K562 (cell line): Measurements from ENCODE around the gene TTC16. TPM values are rescaled to one million over a fixed set of nuclear protein-coding genes. Genes with fewer than 3 reads are reported as not detected.

ENCODE experiments used
- MCM2 ChIP-seq: fragments of 450-650 bp; IDR thresholded peaks from 2 replicates; pipeline ENCODE4 v1.6.1; 2017; ENCODE audit warnings: low read depth, mild to moderate bottlenecking
- NFYB ChIP-seq: IDR thresholded peaks from 2 replicates; pipeline ENCODE4 v1.6.1; 2011; ENCODE audit warnings: mild to moderate bottlenecking, moderate library complexity; ENCODE audit not compliant: insufficient read length; ENCODE audit errors: extremely low read depth
- ZBTB1 ChIP-seq: sonication (generic); formaldehyde crosslinking; IDR thresholded peaks from 2 replicates; pipeline ENCODE4 v1.8.1; 2023; ENCODE audit warnings: missing genetic modification reagents, low read depth, mild to moderate bottlenecking, borderline replicate concordance
- ZNF3 ChIP-seq: fragments of 250-450 bp; sonication (Bioruptor Pico); IDR thresholded peaks from 2 replicates; pipeline ENCODE4 v1.5.0; 2021; ENCODE audit warnings: mild to moderate bottlenecking, moderate library complexity
- ZNF561 ChIP-seq: fragments of 450-650 bp; formaldehyde crosslinking; conservative IDR thresholded peaks from 2 replicates; pipeline ENCODE4 v1.4.0; 2020; ENCODE audit warnings: mild to moderate bottlenecking, moderate library complexity
- ZNF586 ChIP-seq: fragments of 450-650 bp; formaldehyde crosslinking; conservative IDR thresholded peaks from 2 replicates; pipeline ENCODE4 v1.4.0; 2020; ENCODE audit warnings: mild to moderate bottlenecking, moderate library complexity
- ZNF668 ChIP-seq: fragments of 250-450 bp; sonication (Bioruptor Pico); IDR thresholded peaks from 2 replicates; pipeline ENCODE4 v1.8.0; 2022; ENCODE audit warnings: mild to moderate bottlenecking, inconsistent platforms
- polyA plus RNA-seq, 8 experiments: library from polyadenylated mRNA; depleted of rRNA in 4 of 8; stranded (reverse) in 5 of 8; unstranded in 3 of 8; fragments of >200 nt; fragmentation: Nextera tagmentation in 2 of 8; fragmentation: Illumina TruSeq in 1 of 8; extraction: Ambion mirVana in 2 of 8; extraction: Trizol in 1 of 8; gene quantifications; 2 replicates each; pipeline versions ENCODE4 v1.2.1 to v1.2.3, GENCODE V29; 2011 to 2014; ENCODE audit warnings: inconsistent platforms in 1 of 8, missing spikeins in 1 of 8
- total RNA-seq, 7 experiments: library from RNA; depleted of rRNA in 6 of 7; stranded (reverse); fragments of >200 nt in 6 of 7; fragmentation: Illumina TruSeq in 2 of 7; extraction: Trizol in 2 of 7; gene quantifications; 2 replicates each; pipeline versions ENCODE4 v1.2.1 to v1.2.3, GENCODE V29; 2011 to 2021; ENCODE audit warnings: low replicate concordance in 1 of 7
- TF ChIP-seq, protein P1 (sequence below): fragments of 250-450 bp; sonication (Bioruptor Pico); IDR thresholded peaks from 2 replicates; pipeline ENCODE4 v1.9.0; 2021; ENCODE audit warnings: mild to moderate bottlenecking
- TF ChIP-seq, protein P2 (sequence below), 2 experiments: fragments of 450-650 bp in 1 of 2; sonication (generic) in 1 of 2; formaldehyde crosslinking in 1 of 2; IDR thresholded peaks; 2 replicates each; pipeline versions ENCODE4 v1.7.1 to v1.9.0; 2016 to 2022; ENCODE audit warnings: inconsistent platforms in 1 of 2, mild to moderate bottlenecking in 1 of 2, missing genetic modification reagents in 1 of 2
- TF ChIP-seq, protein P3 (sequence below), 2 experiments: fragments of 450-650 bp; formaldehyde crosslinking in 1 of 2; IDR thresholded peaks; 2 replicates each; pipeline versions ENCODE4 v1.4.0 to v1.6.1; 2014 to 2020; ENCODE audit warnings: mild to moderate bottlenecking in 2 of 2, borderline replicate concordance in 1 of 2, low read depth in 1 of 2

Gene TTC16
- total and polyA plus RNA-seq, 9 of the 15 experiments (the other 6 are each of a cell fraction or from before 2014, with no cell fraction given) = 0.11 TPM; not detected in 8

DNA sequence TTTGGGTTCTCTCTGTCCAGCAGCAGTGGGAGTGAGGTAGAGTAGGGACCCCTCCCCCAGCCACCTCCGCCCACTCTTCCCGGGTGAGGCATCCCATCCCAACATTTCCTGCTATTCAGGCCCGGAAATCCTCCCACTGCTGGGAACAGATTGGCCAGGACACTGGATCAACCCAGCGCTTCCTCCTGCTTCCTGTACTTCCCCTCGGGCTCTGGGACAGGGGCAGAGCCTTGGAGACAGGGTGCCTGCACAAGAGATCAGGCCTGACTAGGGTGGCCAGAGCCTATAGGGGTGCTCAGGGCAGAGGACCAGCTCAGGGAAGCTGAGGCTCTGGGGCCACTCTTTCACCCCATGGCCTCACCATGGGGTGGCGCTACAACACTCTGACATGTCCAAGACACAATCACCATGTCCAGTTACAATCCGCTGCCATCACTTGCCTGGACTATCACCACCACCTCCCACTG is 48.1 kb downstream of the TTC16 start (continued):
- TF ChIP-seq ZNF586 (no peak), ZNF561 (CRISPR knock-in tag) (no peak), ZBTB1 (CRISPR knock-in tag) (no peak), ZNF3 (no peak), ZNF668 (CRISPR knock-in tag) (no peak), MCM2 (no peak), NFYB (no peak)
- TF ChIP-seq, protein P1, sequence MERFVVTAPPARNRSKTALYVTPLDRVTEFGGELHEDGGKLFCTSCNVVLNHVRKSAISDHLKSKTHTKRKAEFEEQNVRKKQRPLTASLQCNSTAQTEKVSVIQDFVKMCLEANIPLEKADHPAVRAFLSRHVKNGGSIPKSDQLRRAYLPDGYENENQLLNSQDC = no peak
- TF ChIP-seq, protein P2, sequence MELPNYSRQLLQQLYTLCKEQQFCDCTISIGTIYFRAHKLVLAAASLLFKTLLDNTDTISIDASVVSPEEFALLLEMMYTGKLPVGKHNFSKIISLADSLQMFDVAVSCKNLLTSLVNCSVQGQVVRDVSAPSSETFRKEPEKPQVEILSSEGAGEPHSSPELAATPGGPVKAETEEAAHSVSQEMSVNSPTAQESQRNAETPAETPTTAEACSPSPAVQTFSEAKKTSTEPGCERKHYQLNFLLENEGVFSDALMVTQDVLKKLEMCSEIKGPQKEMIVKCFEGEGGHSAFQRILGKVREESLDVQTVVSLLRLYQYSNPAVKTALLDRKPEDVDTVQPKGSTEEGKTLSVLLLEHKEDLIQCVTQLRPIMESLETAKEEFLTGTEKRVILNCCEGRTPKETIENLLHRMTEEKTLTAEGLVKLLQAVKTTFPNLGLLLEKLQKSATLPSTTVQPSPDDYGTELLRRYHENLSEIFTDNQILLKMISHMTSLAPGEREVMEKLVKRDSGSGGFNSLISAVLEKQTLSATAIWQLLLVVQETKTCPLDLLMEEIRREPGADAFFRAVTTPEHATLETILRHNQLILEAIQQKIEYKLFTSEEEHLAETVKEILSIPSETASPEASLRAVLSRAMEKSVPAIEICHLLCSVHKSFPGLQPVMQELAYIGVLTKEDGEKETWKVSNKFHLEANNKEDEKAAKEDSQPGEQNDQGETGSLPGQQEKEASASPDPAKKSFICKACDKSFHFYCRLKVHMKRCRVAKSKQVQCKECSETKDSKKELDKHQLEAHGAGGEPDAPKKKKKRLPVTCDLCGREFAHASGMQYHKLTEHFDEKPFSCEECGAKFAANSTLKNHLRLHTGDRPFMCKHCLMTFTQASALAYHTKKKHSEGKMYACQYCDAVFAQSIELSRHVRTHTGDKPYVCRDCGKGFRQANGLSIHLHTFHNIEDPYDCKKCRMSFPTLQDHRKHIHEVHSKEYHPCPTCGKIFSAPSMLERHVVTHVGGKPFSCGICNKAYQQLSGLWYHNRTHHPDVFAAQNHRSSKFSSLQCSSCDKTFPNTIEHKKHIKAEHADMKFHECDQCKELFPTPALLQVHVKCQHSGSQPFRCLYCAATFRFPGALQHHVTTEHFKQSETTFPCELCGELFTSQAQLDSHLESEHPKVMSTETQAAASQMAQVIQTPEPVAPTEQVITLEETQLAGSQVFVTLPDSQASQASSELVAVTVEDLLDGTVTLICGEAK (IDR thresholded peaks at IDR 0.05) = no peak
- TF ChIP-seq, protein P2 (CRISPR knock-in tag; IDR thresholded peaks at IDR 0.05) = no peak
- TF ChIP-seq, protein P3, sequence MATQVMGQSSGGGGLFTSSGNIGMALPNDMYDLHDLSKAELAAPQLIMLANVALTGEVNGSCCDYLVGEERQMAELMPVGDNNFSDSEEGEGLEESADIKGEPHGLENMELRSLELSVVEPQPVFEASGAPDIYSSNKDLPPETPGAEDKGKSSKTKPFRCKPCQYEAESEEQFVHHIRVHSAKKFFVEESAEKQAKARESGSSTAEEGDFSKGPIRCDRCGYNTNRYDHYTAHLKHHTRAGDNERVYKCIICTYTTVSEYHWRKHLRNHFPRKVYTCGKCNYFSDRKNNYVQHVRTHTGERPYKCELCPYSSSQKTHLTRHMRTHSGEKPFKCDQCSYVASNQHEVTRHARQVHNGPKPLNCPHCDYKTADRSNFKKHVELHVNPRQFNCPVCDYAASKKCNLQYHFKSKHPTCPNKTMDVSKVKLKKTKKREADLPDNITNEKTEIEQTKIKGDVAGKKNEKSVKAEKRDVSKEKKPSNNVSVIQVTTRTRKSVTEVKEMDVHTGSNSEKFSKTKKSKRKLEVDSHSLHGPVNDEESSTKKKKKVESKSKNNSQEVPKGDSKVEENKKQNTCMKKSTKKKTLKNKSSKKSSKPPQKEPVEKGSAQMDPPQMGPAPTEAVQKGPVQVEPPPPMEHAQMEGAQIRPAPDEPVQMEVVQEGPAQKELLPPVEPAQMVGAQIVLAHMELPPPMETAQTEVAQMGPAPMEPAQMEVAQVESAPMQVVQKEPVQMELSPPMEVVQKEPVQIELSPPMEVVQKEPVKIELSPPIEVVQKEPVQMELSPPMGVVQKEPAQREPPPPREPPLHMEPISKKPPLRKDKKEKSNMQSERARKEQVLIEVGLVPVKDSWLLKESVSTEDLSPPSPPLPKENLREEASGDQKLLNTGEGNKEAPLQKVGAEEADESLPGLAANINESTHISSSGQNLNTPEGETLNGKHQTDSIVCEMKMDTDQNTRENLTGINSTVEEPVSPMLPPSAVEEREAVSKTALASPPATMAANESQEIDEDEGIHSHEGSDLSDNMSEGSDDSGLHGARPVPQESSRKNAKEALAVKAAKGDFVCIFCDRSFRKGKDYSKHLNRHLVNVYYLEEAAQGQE (IDR thresholded peaks at IDR 0.05; ENCODE audit: borderline replicate concordance) = peak; percentile 92
- TF ChIP-seq, protein P3 (CRISPR knock-in tag; IDR thresholded peaks at IDR 0.05; ENCODE audit: low read depth) = no peak
